Adipose tissue (tissue), 3 donors: ENCODE results near the gene CELA2B. TPM values are rescaled to one million over a fixed set of nuclear protein-coding genes. Genes with fewer than 3 reads are reported as not detected.
"Not testable (repeated sequence)": the region's sequence is repeated elsewhere in the genome, so short reads cannot be mapped to it uniquely, and the experiment has no call there.

Experiments
- H3K27ac ChIP-seq: one replicate; pipeline ENCODE4 v1.5.1; 2013; ENCODE audit warnings: low read depth, low read length
- WGBS, 3 donors: extraction: QIAGEN DNeasy Blood & Tissue Kit; methylation state at CpG; one replicate each; pipeline ENCODE4 v1.1.7; 2013; 5-methylcytosine and 5-hydroxymethylcytosine counted together
- polyA plus RNA-seq, 3 donors: library from polyadenylated mRNA; stranded (reverse); fragments of 200-250 nt; gene quantifications; one replicate each; pipeline ENCODE4 v1.2.3, GENCODE V29; 2013
- donor health status: healthy with polysubstance abuse.
- donor health status: Bipolar disorder and iron deficiency.
- donor health status: healthy.

CELA2B gene
- polyA plus RNA-seq, 3 donors: 177 TPM; not detected in 2

DNA sequence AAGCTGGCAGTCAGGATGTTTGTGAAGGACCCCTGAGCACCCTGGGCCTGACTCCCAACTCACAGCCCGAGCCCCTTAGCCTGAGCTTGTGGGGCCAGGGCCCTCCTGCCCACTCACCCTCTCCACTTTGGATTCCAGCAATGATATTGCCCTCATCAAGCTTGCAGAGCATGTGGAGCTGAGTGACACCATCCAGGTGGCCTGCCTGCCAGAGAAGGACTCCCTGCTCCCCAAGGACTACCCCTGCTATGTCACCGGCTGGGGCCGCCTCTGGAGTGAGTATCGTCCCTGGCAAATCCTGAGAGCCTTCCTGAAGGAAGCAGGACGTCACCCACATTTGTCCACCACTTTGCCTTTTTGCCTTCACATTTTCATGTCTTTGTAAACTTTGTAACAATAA is 32.6 kb upstream of the CELA2B start:
- 40 to 87% (median 70%) methylated on average over 5 of the region's 5 CpGs for WGBS, 3 donors

GRCh38 chr1:15444468-15445389 is 31.2 kb upstream of the CELA2B start:
- 44 to 75% (median 72%) methylated on average over 17 of the region's 17 CpGs for WGBS, 3 donors

More for the DNA sequence above, 32.6 kb upstream of the CELA2B start:
- H3K27ac ChIP-seq: no peak overlapping the region

GRCh38 chr1:15445390-15446122 is 30.3 kb upstream of the CELA2B start:
- no peak overlapping the region for H3K27ac ChIP-seq
- whole genome bisulfite sequencing, 3 donors: 43 to 78% (median 68%) methylated on average over 14 of the region's 14 CpGs

More at GRCh38 chr1:15444468-15445389, 31.2 kb upstream of the CELA2B start:
- H3K27ac ChIP-seq: no peak overlapping the region

DNA sequence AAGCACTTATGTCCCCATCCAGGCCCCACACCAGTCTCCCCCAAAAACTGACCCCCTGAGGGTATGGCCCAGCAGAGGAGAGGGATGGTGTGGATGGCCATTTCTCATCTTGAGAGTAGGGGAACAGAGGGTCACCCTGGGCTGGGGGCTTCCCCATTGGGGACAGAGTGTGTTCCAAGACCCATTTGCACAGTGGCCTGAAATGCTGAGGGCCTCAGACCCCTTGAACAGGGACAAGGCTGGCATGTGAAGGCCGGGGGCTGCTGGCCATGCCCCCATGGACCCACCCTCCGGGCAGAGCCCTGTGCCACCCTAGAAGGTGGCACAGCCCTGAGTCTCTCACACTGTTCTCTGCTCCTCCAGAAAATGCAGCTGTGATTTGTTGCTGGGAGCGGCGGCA is 29.7 kb upstream of the CELA2B start:
- WGBS, 3 donors: 59 to 82% (median 78%) methylated on average over 4 of the region's 4 CpGs
- H3K27ac ChIP-seq: no peak overlapping the region

GRCh38 chr1:15448877-15449462 is 26.9 kb upstream of the CELA2B start:
- 49 to 92% (median 87%) methylated on average over 3 of the region's 3 CpGs for WGBS, 3 donors

GRCh38 chr1:15449567-15449966 is 26.3 kb upstream of the CELA2B start:
- 34 to 63% (median 59%) methylated on average over 3 of the region's 3 CpGs for WGBS, 3 donors
- H3K27ac ChIP-seq: no peak overlapping the region

More at GRCh38 chr1:15448877-15449462, 26.9 kb upstream of the CELA2B start:
- H3K27ac ChIP-seq: no peak overlapping the region

DNA sequence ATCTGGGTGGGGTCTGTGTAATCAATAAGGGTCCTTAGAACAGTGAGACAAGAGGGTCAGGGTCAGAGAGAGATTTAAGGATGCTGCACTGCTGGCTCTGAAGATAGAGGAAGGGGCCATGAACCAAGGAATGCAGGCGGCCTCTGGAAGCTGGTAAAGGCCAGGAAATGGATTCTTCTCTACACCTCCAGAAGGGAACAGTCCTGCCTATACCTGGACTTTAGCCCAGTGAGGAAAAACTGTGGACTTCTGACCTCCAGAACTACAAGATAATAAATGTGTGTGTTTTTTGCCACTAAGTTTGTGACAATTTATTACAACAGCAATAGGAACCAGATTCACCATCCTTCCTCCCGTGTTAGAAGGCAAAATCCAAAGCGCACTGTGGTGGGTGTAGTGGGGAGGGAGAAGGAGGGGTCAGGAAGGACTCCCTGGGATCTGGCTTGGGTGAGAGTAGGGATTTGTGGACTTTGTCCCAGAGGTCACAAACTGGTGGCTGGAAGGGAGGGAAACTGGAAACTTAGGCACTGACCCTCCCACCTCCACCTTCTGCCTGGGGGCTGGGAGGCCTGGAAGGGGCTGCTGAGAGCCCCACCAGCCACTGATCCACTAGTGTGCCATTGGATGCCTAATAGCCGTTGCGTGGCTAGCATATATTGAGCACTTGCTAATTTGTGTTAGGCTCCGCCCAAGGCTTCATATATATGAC is 24.7 kb upstream of the CELA2B start:
- H3K27ac ChIP-seq: no peak overlapping the region
- 38 to 95% (median 92%) methylated on average over 6 of the region's 6 CpGs for WGBS, 3 donors

DNA sequence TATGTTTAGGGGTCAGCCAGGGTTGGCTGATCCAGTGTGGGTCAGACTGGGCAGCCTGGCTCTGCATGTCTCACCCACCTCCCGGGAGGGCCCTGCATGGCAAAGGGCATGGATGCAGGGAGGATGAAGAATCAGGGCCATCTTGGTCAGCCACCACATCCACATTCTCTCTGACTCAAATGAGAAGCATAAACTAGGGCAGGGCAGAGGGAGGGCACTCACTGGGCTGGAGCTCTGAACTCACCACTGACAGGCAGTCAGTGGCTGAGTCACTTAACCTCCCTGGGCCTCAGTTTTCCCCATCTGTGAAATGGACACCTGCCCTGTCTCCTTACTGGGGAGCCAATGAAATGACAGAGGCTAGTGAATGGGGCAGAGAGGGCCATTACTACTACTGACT is 23.7 kb upstream of the CELA2B start:
- H3K27ac ChIP-seq: no peak overlapping the region
- WGBS, 3 donors: 58 to 100% (median 95%) methylated on average over 1 of the region's 1 CpG

GRCh38 chr1:15452866-15453571 is 22.9 kb upstream of the CELA2B start:
- 65 to 85% (median 82%) methylated on average over 10 of the region's 10 CpGs for WGBS, 3 donors
- H3K27ac ChIP-seq: no peak overlapping the region

DNA sequence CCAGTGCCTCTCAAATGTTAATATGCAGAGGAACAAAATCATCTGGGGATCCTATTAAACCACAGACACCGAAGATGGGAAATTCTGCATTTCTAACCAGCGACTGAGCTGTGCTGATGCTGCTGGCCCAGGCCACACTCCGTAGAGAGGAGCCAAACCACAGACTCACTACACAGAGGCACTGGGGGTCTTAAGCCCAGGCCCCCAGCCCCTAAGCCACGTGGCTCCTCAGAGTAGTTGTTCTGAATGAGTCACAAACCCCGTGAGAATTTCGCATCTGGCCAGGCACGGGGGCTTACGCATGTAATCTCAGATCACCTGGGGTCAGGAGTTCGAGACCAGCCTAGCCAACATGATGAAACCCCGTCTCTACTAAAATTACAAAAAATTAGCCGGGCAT is 22.2 kb upstream of the CELA2B start:
- WGBS, 3 donors: 48 to 85% (median 80%) methylated on average over 11 of the region's 11 CpGs
- no peak overlapping the region for H3K27ac ChIP-seq

DNA sequence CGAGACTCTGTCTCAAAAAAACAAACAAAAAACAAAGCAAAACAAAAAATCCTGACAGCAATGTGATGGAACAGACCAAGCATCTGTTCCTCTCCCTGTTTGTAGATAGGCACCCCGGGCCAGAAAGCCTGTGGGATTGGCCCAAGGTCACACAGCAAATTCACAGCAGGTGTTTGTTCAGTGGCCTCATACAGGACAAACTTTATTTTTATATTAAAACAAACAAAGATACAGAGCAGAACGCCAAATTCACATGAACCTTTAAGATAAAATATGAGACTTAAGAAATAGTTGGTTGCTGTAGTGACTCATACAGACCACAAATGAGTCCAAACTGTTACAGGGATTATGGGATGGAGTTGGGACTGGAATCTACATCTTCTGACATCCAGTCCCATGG is 21.6 kb upstream of the CELA2B start:
- H3K27ac ChIP-seq: no peak overlapping the region
- WGBS, 3 donors: 27 to 85% (median 77%) methylated on average over 3 of the region's 3 CpGs

- 48 to 91% (median 69%) methylated on average over 5 to 6 of the region's 6 CpGs for WGBS, 3 donors
- H3K27ac ChIP-seq: no peak overlapping the region
Measured at GRCh38 chr1:15455522-15455921, 20.4 kb upstream of the CELA2B start.

DNA sequence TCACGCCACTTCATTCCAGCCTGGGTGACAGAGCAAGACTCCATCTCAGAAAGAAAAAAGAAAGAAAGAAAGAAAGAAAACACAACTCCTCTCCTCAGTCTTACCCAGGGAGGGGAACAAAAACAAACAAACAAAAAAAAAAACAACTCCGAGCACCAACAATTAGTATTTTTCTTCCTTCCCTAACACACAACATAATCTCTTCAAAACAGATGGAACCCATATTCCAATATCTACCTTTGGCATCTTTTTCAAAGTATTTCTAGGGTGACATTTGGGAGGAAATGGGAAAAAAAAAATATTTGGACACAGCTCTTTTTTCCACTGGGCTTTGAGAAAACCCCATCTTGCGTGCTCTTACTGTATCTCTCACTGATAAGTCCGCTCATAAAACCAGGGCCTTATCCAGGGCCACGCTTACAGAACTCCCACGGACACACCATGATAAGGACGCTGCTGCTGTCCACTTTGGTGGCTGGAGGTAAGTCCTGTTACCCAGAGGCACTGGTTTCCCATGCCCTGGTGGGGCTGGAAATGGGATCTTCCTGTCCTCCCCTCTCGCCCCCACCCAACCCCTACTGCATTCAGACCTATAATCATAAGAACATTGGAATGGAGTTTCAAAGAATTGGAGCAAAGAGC is 19.5 kb upstream of the CELA2B start, which contains the start of gene CELA2A:
Gene CELA2A (plus strand): TSS at position 420 of the 642 bp plus-strand sequence. CDS start 22 bp downstream, at position 442.
- no peak within 1 kb of the TSS for H3K27ac ChIP-seq
- WGBS, 3 donors: 53 to 94% (median 78%) methylated on average over 8 of the region's 8 CpGs

DNA sequence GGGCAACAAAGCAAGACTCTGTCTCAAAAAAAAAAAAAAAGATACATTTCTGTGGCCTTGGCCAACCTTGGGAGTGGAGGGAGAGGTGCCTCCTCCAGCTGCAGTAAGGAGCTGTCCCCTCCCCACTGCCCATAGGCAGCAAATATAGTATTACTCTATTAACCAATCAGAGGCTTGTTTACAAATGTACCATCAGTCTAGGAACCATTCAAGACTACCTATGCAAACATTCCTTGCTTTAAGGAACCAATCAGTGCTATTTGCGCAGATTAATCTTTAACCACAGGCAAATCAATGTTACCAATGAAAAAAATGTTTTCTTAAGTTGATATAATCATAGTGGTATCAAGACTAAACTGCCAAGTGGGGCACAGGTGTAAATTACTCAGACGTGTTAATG is 18.3 kb upstream of the CELA2B start:
- WGBS, 3 donors: 37 to 82% (median 75%) methylated on average over 2 of the region's 2 CpGs
- no peak overlapping the region for H3K27ac ChIP-seq

GRCh38 chr1:15458388-15458787 is 17.5 kb upstream of the CELA2B start:
- WGBS, 3 donors: 36 to 88% (median 83%) methylated on average over 4 of the region's 4 CpGs
- H3K27ac ChIP-seq: not testable (repeated sequence)

DNA sequence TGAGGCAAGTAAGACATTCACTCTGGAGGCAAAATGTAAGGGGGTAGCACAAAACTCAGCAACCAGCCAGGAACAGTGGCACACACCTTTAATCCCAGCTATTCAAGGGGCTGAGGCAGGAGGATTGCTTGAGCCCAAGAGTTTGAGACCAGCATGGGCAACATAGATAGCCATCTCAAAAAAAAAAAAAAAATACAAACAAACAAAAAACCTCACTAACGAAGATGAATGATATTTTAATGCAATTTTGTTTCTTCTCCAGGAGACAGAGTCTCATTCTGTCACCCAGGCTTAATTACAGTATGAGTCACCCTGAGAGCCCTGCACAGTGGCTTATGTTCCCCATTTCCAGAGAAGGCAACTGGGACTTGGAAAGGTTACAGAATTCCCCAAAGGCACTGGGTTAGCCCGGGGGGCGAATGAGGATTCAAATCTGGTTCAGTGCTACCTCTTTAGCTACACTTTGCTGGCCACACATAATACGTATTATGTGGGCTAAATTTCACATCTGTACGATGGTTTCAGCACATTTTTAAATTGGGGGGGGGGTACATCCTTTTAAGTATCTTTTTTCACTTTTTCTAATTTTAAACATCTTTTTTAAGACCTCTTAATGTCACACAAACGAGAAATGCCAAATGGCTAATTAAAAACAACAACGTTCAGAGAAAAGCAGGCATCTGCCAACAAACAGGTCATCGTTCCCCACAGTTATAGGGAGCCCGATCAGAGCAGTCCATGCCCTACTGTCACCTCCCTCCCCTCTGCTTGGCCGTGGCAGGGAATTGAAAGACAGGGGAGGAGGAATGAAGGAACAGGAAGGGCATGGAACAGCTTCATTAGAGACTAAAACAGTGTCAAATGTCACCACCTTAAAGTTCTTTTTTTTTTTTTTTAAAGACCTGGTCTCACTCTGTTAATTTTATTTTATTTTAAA is 15.9 kb upstream of the CELA2B start:
- 32 to 59% (median 56%) methylated on average over 10 of the region's 10 CpGs for WGBS, 3 donors
- no peak overlapping the region for H3K27ac ChIP-seq
